ENCODE data around the gene PPARD.

- TF ChIP-seq, protein P1, sequence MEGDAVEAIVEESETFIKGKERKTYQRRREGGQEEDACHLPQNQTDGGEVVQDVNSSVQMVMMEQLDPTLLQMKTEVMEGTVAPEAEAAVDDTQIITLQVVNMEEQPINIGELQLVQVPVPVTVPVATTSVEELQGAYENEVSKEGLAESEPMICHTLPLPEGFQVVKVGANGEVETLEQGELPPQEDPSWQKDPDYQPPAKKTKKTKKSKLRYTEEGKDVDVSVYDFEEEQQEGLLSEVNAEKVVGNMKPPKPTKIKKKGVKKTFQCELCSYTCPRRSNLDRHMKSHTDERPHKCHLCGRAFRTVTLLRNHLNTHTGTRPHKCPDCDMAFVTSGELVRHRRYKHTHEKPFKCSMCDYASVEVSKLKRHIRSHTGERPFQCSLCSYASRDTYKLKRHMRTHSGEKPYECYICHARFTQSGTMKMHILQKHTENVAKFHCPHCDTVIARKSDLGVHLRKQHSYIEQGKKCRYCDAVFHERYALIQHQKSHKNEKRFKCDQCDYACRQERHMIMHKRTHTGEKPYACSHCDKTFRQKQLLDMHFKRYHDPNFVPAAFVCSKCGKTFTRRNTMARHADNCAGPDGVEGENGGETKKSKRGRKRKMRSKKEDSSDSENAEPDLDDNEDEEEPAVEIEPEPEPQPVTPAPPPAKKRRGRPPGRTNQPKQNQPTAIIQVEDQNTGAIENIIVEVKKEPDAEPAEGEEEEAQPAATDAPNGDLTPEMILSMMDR (IDR thresholded peaks at IDR 0.05), result no peak
- no peak for TF ChIP-seq POLR2A (IDR thresholded peaks at IDR 0.05)
Measured at GRCh38 chr6:35473075-35473849, 130.9 kb downstream of the PPARD start.
